MM.1S (cell line): ENCODE measurements around the gene TMOD1.

Experiments
- CTCF ChIP-seq: fragments of 300-600 bp; sonication (generic); IDR thresholded peaks from 2 replicates; pipeline ENCODE4 v1.5.1; 2016; ENCODE audit warnings: antibody characterized with exemption, low read length, mixed read lengths
- EZH2phosphoT487 ChIP-seq: fragments of 300-600 bp; sonication (generic); IDR thresholded peaks from 2 replicates; pipeline ENCODE4 v1.6.1; 2018; ENCODE audit warnings: antibody characterized with exemption, low read length

- no peak for TF ChIP-seq CTCF
- TF ChIP-seq EZH2phosphoT487, result no peak
Observed at GRCh38 chr9:97647996-97648395, 146.5 kb downstream of the TMOD1 start.
